HCEC 1CT (cell line): Measurements from ENCODE around the gene SH3BP5L.

Experiments
- DNase-seq: peaks from one replicate; pipeline ENCODE4 v3.0.0-alpha.2; 2017

Gene SH3BP5L

GRCh38 chr1:248825136-248825535 lies 579 bp downstream of the SH3BP5L start:
- no peak for DNase-seq

GRCh38 chr1:248824701-248825100 lies 1.0 kb downstream of the SH3BP5L start:
- no peak for DNase-seq

GRCh38 chr1:248824301-248824700 lies 1.4 kb downstream of the SH3BP5L start:
- DNase-seq = no peak

GRCh38 chr1:248823517-248824001 lies 2.2 kb downstream of the SH3BP5L start:
- peak; percentile 60 for DNase-seq

- no peak for DNase-seq
These were observed 3.3 kb downstream of the SH3BP5L start for GRCh38 chr1:248822148-248823032.

GRCh38 chr1:248821641-248822040 lies 4.1 kb downstream of the SH3BP5L start:
- DNase-seq = no peak

- DNase-seq = peak; percentile 88
These were observed 4.6 kb downstream of the SH3BP5L start for GRCh38 chr1:248821101-248821500.

GRCh38 chr1:248820041-248820585 lies 5.6 kb downstream of the SH3BP5L start:
- DNase-seq = no peak

- DNase-seq = no peak
These were observed 7.0 kb downstream of the SH3BP5L start for GRCh38 chr1:248818505-248819374.

- DNase-seq = no peak
These were observed 8.7 kb downstream of the SH3BP5L start for GRCh38 chr1:248817065-248817464.

GRCh38 chr1:248816042-248816851 lies 9.5 kb downstream of the SH3BP5L start:
- no peak for DNase-seq

GRCh38 chr1:248815407-248816034 lies 10.2 kb downstream of the SH3BP5L start:
- DNase-seq = no peak

GRCh38 chr1:248814351-248814750 lies 11.4 kb downstream of the SH3BP5L start:
- no peak for DNase-seq

- DNase-seq = no peak
These were observed 12.2 kb downstream of the SH3BP5L start for GRCh38 chr1:248813546-248813945.

- DNase-seq = no peak
These were observed 12.8 kb downstream of the SH3BP5L start for GRCh38 chr1:248812736-248813425.

GRCh38 chr1:248811514-248812490 lies 13.9 kb downstream of the SH3BP5L start:
- DNase-seq = no peak

- no peak for DNase-seq
These were observed 14.8 kb downstream of the SH3BP5L start for GRCh38 chr1:248810727-248811513.

GRCh38 chr1:248810000-248810726 lies 15.6 kb downstream of the SH3BP5L start:
- no peak for DNase-seq
